T-helper 17 cell (primary cell): ENCODE measurements around the gene CDS2. TPM values are rescaled to one million over a fixed set of nuclear protein-coding genes. Genes with fewer than 3 reads are reported as not detected.
"Not testable (repeated sequence)": the region's sequence is repeated elsewhere in the genome, so short reads cannot be mapped to it uniquely, and the experiment has no call there.

Experiments used
- ATAC-seq: fragments of 150-1000 bp; cut with Tn5 transposase; 2 replicates; pipeline ENCODE4 v1.10.0; 2021; ENCODE audit warnings: mild to moderate bottlenecking, moderate library complexity
- DNase-seq, 3 donors: peaks; one replicate each; pipeline versions ENCODE4 v3.0.0 to v3.0.0-alpha.2; 2020 to 2021
- H3K9me3 ChIP-seq: one replicate; pipeline ENCODE4 v1.7.0; 2013; ENCODE audit warnings: low read length, mild to moderate bottlenecking; ENCODE audit not compliant: control insufficient read depth, poor library complexity, severe bottlenecking
- H3K27ac Mint-ChIP-seq: one replicate; pipeline ENCODE4 v1.8.0; 2022; ENCODE audit warnings: mild to moderate bottlenecking, moderate library complexity, mixed read lengths
- H3K27me3 Mint-ChIP-seq: one replicate; pipeline ENCODE4 v1.8.0; 2022; ENCODE audit warnings: mixed read lengths
- H3K36me3 Mint-ChIP-seq: one replicate; pipeline ENCODE4 v1.8.0; 2022; ENCODE audit warnings: low read depth, mixed read lengths
- H3K4me1 Mint-ChIP-seq: one replicate; pipeline ENCODE4 v1.8.0; 2022; ENCODE audit warnings: mild to moderate bottlenecking, mixed read lengths
- H3K4me3 Mint-ChIP-seq: one replicate; pipeline ENCODE4 v1.8.0; 2022; ENCODE audit warnings: mild to moderate bottlenecking, moderate library complexity, mixed read lengths
- total RNA-seq, 4 donors: library from RNA in 2 of 4; stranded (reverse) in 2 of 4; gene quantifications; one replicate each; pipeline ENCODE4 v1.2.3 and lab custom pipeline; 2022 to 2026

Gene CDS2
- total RNA-seq, result 10 to 100 TPM; 75.3 to 86.9 TPM
- total RNA-seq (lab: John Stamatoyannopoulos, UW), result 138 to 172 reads per million in 2 donors

DNA sequence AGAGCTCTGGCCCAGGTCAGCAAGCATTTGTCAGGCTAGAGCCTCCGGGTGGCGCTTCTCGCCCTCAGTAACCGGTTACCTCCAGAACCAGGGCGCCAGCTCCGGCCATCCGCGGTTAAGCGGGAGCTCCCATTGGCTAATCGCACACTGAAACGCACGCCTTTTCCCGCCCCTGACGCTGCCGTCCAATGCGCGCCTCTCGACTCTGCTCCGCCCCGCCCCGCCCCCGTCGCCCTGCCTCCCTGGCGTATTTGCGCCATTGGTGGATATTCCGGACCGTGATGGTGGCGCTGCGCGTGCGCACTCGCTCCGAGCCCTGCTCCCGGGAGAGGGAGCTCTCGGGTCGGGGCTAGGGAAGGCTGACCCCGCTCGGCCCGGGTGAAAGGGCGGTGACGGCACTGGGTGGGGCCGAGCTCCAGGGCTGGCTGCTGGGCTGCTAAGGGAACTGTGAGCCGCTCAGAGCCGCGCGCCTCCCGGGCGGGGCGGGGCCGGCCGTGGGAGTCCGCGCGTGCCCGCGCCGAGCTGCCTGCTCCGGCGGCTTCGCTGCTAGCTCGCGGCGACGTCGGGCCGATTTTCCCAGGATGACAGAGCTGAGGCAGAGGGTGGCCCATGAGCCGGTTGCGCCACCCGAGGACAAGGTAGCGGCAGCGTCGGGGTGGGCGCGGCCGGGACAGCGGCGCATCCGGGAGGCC is at the start of gene CDS2:
Gene CDS2, plus strand, starts transcription at position 497 of the 692 bp plus-strand sequence. Its CDS starts 85 bp downstream, at position 582.
- Mint-ChIP-seq H3K4me1 (peaks cover 24% of the 10 kb centered on the region), H3K27ac (peak within 1 kb of the TSS; percentile 91), H3K36me3 (no peaks in the 10 kb centered on the region), H3K27me3 (no peaks in the 10 kb centered on the region), H3K4me3 (peak within 1 kb of the TSS; percentile 97)
- H3K9me3 ChIP-seq, result no peaks in the 10 kb centered on the region
- peak; percentile 89 for ATAC-seq
- DNase-seq, result peak; percentile 99 to 100 (median 100)

DNA sequence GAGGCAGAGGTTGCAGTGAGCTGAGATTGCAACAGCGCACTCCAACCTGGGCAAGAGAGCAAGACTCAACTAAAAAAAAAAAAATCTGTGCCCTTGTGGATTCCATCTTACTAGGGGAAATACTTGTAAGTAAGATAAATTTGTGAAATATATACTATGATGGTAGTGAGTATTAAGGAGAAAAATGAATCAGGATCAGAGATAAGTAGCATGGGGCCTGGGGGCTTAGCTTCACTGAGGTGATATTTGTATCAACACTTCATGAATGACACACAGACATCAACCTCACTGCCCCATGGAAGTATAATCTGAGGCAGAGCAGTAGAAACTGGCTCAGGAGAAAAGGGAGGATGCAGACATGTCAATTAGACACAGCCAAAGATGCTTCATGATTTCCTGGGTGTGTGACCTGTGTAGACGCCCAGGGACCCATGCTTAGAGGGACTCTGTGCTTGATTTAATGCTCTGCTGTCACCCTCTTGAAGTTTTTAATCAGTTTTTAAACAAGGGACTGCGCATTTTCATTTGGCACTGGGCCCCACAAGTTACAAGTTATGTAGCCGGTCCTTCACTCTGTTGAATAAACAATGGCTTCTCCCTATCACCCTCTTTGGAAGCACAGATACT is 48.9 kb upstream of the CDS2 start:
- Mint-ChIP-seq H3K4me1 (peaks cover 30% of the 10 kb centered on the region), H3K36me3 (no peaks in the 10 kb centered on the region), H3K27ac (peak overlapping the region; percentile 97), H3K27me3 (no peaks in the 10 kb centered on the region), H3K4me3 (peak overlapping the region; percentile 87)
- peak; percentile 43 for ATAC-seq
- no peak for DNase-seq
- H3K9me3 ChIP-seq, result no peaks in the 10 kb centered on the region

DNA sequence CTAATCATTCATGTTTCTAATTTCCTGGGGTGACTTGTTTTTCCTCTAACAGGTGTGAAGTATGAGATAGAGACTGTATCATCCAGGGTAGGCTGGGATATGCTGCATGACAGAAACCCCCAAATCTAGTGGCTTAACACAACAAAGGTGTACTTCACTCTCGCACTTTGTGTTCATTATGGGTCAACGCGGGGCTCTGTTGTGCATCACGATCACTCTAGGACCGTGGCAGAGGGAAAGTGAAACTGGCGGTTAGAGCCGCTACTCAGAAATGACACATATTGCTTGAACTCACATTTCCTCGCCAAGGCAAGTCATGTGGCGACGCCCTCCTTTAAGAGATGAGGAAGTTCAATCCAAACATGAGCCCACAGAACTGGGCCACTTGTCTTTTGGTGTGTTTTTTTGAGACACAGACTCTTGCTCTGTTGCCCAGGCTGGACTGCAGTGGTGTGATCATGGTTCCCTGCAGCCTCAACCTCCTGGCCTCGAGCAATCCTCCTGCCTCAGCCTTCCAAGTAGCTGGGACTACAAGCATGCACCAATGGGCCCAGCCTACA is 48.3 kb upstream of the CDS2 start:
- Mint-ChIP-seq H3K36me3 (no peaks in the 10 kb centered on the region), H3K4me3 (peak overlapping the region; percentile 87), H3K4me1 (peaks cover 30% of the 10 kb centered on the region), H3K27me3 (no peaks in the 10 kb centered on the region), H3K27ac (peak overlapping the region; percentile 97)
- no peaks in the 10 kb centered on the region for H3K9me3 ChIP-seq
- peak; percentile 14 to 50 (median 38) for DNase-seq
- ATAC-seq, result peak; percentile 96

DNA sequence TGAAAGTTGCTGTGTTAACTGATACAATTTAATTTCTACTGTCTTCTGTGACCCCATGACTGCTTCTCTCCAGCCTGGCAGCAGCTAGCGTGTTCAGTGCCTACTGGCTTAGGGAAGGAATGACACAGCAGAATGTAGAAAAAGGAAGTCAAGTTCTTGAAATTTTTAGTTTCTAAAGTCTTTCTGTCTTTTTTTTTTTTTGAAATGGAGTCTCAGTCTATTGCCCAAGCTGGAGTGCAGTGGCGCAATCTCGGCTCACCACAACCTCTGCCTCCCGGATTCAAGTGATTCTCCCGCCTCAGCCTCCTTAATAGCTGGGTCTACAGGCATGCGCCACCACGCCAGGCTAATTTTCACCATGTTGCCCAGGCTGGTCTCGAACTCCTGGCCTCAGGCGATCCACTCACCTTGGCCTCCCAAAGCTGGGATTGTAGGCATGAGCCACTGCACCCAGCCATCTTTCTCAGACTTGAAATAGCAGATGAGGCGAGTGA is 46.4 kb upstream of the CDS2 start:
- DNase-seq (no peak), ATAC-seq (no peak)
- H3K4me1 Mint-ChIP-seq, result peaks cover 30% of the 10 kb centered on the region
- H3K4me3 Mint-ChIP-seq, result no peak overlapping the region
- H3K36me3 Mint-ChIP-seq, result no peaks in the 10 kb centered on the region
- H3K27ac Mint-ChIP-seq, result peak overlapping the region; percentile 97
- no peaks in the 10 kb centered on the region for H3K27me3 Mint-ChIP-seq
- no peaks in the 10 kb centered on the region for H3K9me3 ChIP-seq

DNA sequence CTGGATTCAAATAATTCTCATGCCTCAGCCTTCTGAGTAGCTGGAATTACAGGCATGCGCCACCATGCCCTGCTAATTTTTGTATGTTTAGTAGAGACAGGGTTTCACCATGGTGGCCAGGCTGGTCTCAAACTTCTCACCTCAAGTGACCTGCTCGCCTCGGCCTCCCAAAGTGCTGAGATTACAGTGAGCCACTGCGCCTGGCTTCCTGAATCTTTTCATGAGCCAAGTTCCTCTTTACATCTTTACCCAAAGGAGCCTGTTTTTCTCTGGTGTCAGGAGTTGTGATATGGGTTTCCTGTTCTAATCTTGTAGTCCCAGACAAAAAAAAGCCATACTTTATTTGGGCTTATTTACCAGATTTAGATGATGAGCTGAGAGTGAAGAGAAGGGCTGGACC is 41.4 kb upstream of the CDS2 start:
- Mint-ChIP-seq H3K4me3 (peak overlapping the region; percentile 33), H3K27me3 (no peaks in the 10 kb centered on the region), H3K4me1 (peaks cover 17% of the 10 kb centered on the region), H3K27ac (peak overlapping the region; percentile 86), H3K36me3 (no peaks in the 10 kb centered on the region)
- no peak for DNase-seq
- H3K9me3 ChIP-seq, result no peaks in the 10 kb centered on the region
- no peak for ATAC-seq

DNA sequence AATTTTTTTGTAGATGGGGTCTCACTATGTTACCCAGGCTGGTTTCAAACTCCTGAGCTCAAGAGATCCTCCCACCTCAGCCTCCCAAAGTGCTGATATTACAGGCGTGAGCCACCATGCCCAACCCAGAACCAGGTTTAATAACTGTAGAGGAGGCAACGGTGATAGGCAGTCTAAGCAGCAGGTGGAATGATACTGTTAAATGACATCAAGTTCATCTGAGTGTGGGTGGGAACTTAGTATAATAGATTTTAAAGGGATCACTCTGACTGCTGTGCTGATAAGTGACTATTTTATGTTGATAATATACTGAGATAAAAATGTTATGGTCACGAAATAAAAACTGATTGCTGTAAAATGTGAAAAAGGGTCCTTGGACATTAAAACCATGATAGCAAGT is 38.1 kb upstream of the CDS2 start:
- H3K9me3 ChIP-seq, result no peaks in the 10 kb centered on the region
- Mint-ChIP-seq H3K27me3 (no peaks in the 10 kb centered on the region), H3K27ac (peak overlapping the region; percentile 92), H3K4me1 (peaks cover 18% of the 10 kb centered on the region), H3K36me3 (no peaks in the 10 kb centered on the region), H3K4me3 (no peak overlapping the region)
- DNase-seq, result no peak
- no peak for ATAC-seq

DNA sequence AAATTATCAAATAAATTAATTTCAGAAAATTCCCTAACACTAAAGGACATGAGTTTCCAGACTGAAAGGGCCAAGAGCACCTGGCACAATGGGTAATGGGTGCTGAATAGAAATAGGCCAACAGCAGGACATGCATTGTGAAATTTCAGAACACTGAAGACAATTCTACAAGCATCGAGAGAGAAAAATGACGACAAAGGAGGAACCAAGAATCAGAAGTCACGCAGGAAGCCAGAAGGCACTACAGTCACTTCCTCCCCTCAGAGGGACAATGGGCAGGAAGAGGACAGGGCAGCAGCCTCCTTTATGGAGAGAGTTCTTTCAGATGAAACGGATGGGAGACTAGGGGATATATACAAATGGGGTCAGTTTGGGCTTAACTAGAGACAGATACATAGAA is 36.6 kb upstream of the CDS2 start:
- H3K27me3 Mint-ChIP-seq, result no peaks in the 10 kb centered on the region
- no peak for DNase-seq
- H3K4me3 Mint-ChIP-seq, result peak overlapping the region; percentile 83
- peak; percentile 50 for ATAC-seq
- H3K4me1 Mint-ChIP-seq, result peaks cover 17% of the 10 kb centered on the region
- no peaks in the 10 kb centered on the region for H3K36me3 Mint-ChIP-seq
- peak overlapping the region; percentile 92 for H3K27ac Mint-ChIP-seq
- no peaks in the 10 kb centered on the region for H3K9me3 ChIP-seq

DNA sequence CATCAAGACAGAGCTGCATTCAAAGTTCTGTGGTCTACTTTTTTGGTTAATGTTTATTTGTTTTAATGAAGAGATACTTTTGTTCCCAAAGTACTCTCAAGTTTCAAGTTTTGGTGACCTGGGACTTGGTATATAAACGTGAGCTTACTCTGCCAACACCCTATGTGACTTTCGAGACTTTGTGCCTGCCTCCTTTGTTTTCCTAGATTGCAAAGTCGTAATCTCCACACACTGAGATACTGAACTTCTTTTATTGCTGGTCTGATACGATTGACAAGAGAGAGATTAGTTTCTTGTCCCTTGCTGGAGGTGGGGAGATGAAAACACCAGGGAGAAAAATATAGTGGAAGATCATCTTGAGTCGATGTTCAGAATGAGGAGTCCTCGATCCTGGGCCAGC is 34.9 kb upstream of the CDS2 start:
- ATAC-seq, result no peak
- H3K9me3 ChIP-seq, result no peaks in the 10 kb centered on the region
- DNase-seq, result no peak
- H3K36me3 Mint-ChIP-seq, result peaks cover 3% of the 10 kb centered on the region
- H3K27ac Mint-ChIP-seq, result peak overlapping the region; percentile 60
- no peaks in the 10 kb centered on the region for H3K27me3 Mint-ChIP-seq
- peaks cover 20% of the 10 kb centered on the region for H3K4me1 Mint-ChIP-seq
- H3K4me3 Mint-ChIP-seq, result no peak overlapping the region

DNA sequence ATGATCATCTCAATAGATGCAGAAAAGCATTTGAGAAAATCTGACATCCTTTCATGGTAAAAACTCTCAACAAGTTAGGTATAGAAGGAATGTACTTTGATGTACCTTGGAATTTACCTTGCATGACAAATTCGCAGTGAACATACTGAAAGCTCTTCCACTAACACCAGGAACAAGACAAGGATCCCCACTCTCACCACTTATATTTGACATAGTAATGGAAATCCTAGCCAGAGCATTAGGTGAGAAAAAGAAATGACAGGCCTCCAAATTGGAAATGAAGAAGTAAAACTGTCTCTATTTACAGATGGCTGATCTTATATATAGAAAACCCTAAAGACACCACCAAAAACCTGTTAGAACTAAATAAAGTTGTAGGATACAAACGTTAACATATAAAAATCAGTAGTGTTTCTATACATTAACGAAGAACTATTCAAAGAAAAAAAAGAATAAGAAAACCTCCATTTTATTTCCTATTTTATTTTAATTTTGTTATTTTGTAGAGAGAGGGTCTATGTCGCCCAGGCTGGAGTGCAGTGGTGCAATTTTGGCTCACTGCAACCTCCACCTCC is 34.0 kb upstream of the CDS2 start:
- DNase-seq (no peak), ATAC-seq (no peak)
- H3K4me1 Mint-ChIP-seq, result peaks cover 20% of the 10 kb centered on the region
- no peaks in the 10 kb centered on the region for H3K9me3 ChIP-seq
- H3K36me3 Mint-ChIP-seq, result peaks cover 3% of the 10 kb centered on the region
- H3K4me3 Mint-ChIP-seq, result no peak overlapping the region
- H3K27ac Mint-ChIP-seq, result peak overlapping the region; percentile 60
- H3K27me3 Mint-ChIP-seq, result no peaks in the 10 kb centered on the region

DNA sequence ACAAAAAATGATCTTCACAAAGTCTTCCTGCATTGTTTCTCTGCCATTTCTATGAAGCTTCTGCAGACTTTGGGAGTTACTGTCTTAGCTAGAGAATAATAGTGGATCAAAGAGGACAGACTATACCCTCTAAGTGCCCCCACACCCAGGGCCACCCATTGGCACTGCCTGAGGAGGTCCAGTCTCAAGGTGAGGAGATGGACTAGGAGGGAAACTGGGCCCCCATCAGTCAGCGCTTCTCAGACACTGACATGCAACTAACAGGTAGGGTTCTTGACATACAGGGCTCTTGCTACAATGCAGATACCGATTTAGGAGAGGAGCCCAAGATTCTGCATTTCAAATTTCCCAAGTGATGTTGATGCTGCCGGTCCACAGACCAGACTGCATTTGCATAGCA is 31.4 kb upstream of the CDS2 start:
- H3K36me3 Mint-ChIP-seq, result peaks cover 6% of the 10 kb centered on the region
- ATAC-seq, result no peak
- H3K27ac Mint-ChIP-seq, result peak overlapping the region; percentile 67
- no peaks in the 10 kb centered on the region for H3K9me3 ChIP-seq
- peak overlapping the region; percentile 12 for H3K4me3 Mint-ChIP-seq
- no peaks in the 10 kb centered on the region for H3K27me3 Mint-ChIP-seq
- peaks cover 9% of the 10 kb centered on the region for H3K4me1 Mint-ChIP-seq
- DNase-seq, result no peak

DNA sequence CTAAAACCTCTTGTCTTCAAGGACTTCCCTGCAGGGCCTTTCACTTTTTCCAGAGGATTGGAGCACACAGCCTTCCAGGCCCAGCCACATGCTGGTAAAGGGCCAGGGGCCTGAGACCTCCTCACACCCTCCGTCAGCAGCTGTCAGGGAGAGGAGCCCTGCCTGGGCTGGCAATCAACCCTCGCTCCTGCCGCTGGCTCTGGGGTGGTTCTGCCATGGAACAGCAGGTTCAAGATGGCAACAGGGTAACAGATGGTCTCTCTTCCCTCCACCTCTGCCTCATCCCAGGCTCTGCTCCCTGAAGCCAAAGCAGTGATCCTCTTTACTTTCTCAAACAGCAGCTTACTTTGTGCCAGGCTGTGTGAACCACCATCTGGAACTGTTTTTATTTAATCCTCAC is 30.9 kb upstream of the CDS2 start:
- no peak for ATAC-seq
- peaks cover 6% of the 10 kb centered on the region for H3K36me3 Mint-ChIP-seq

DNA sequence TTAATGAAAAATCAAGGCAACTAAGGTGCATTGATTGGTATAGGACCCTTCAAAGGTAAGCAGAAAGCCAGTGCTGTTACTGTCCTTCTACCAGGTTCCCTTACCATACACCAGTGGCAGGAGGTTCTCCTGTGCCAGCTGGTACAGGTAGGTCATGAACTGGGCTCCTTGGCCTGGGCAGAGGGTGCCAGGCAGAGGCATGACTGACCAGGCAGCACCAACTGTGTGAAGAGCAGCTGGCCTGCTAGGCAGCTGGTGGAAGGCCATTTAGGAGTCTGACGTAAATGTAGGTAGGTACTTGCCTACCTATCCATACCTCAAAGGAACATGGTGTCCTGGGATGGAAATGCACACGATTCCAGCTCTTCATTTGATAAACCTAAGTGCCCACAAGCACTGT is 30.3 kb upstream of the CDS2 start:
- no peaks in the 10 kb centered on the region for H3K27me3 Mint-ChIP-seq
- H3K9me3 ChIP-seq, result no peaks in the 10 kb centered on the region
- peaks cover 6% of the 10 kb centered on the region for H3K36me3 Mint-ChIP-seq
- H3K4me3 Mint-ChIP-seq, result no peak overlapping the region
- ATAC-seq (no peak), DNase-seq (no peak)
- peaks cover 10% of the 10 kb centered on the region for H3K4me1 Mint-ChIP-seq
- no peak overlapping the region for H3K27ac Mint-ChIP-seq

More for the DNA sequence above, 30.9 kb upstream of the CDS2 start:
- H3K4me3 Mint-ChIP-seq, result no peak overlapping the region
- H3K27ac Mint-ChIP-seq, result no peak overlapping the region
- H3K4me1 Mint-ChIP-seq, result peaks cover 10% of the 10 kb centered on the region
- no peaks in the 10 kb centered on the region for H3K27me3 Mint-ChIP-seq
- H3K9me3 ChIP-seq, result no peaks in the 10 kb centered on the region
- DNase-seq, result no peak

DNA sequence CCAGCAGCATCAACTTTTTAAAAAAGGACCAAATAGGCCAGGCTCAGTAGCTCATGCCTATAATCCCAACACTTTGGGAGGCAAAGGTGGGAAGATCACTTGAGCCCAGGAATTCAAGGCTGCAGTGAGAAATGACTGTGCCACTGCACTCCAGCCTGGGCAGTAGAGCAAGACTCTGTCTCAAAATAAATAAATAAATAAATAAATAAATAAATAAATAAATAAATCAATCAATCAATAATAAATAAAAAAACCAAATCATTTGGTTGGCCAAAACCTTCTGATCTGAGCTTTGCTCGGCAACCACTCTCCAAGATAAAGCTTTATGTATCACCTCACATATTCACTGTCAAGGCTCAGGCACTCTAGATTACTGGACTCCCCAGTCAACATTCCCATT is 27.8 kb upstream of the CDS2 start:
- not testable (repeated sequence) for H3K27ac Mint-ChIP-seq, H3K9me3 ChIP-seq, H3K4me3 Mint-ChIP-seq, H3K36me3 Mint-ChIP-seq, DNase-seq, H3K27me3 Mint-ChIP-seq, ATAC-seq
- peaks cover 11% of the 10 kb centered on the region for H3K4me1 Mint-ChIP-seq
